IMR-90 (cell line): ENCODE results near the gene CPED1. TPM values are rescaled to one million over a fixed set of nuclear protein-coding genes. Genes with fewer than 3 reads are reported as not detected.

Experiments used
- ATAC-seq: fragments of 200-7000 bp; cut with Tn5 transposase; 2 replicates; pipeline ENCODE4 v1.9.1; 2020; ENCODE audit warnings: low read depth, mild to moderate bottlenecking, moderate library complexity
- BruUV-seq: library from RNA; stranded (reverse); fragments of 400-500 nt; replicated peaks from 2 replicates; lab custom pipeline; 2021; lab: Mats Ljungman, UMichigan
- CTCF ChIA-PET: fragments of 300-600 bp; formaldehyde crosslinking; extraction: SDS; loops from one replicate; lab custom pipeline; 2021; ENCODE audit warnings: antibody characterized with exemption; lab: Yijun Ruan, JAX
- POLR2A ChIA-PET: fragments of 300-600 bp; sonication (Branson Sonifier 250); formaldehyde crosslinking; loops from one replicate; lab custom pipeline; 2022; ENCODE audit warnings: antibody characterized with exemption; ENCODE audit not compliant: unreplicated experiment; lab: Charles Lee
- DNase-seq: peaks from one replicate; pipeline ENCODE4 v3.0.0; 2013
- H2AFZ ChIP-seq: replicated peaks from 2 replicates; pipeline ENCODE3; 2013; ENCODE audit warnings: low read length, mild to moderate bottlenecking; ENCODE audit not compliant: poor library complexity
- H2AK5ac ChIP-seq: 2 replicates; pipeline ENCODE4 v1.6.1; 2013; ENCODE audit warnings: low read depth, low read length, inconsistent platforms
- H2AK9ac ChIP-seq: replicated peaks from 2 replicates; pipeline ENCODE3; 2013; ENCODE audit warnings: mild to moderate bottlenecking, low read depth, low read length, moderate library complexity; ENCODE audit not compliant: poor library complexity
- H2BK120ac ChIP-seq: 2 replicates; pipeline ENCODE4 v1.6.1; 2013; ENCODE audit warnings: low read depth, low read length, inconsistent platforms
- H2BK15ac ChIP-seq: 3 replicates; pipeline ENCODE4 v1.6.1; 2013; ENCODE audit warnings: low read depth, low read length, inconsistent platforms
- H2BK20ac ChIP-seq: 2 replicates; pipeline ENCODE4 v1.6.1; 2013; ENCODE audit warnings: low read depth, mild to moderate bottlenecking, inconsistent platforms, low read length, moderate library complexity
- H2BK5ac ChIP-seq: 2 replicates; pipeline ENCODE4 v1.6.1; 2013; ENCODE audit warnings: mild to moderate bottlenecking, low read depth, low read length, inconsistent platforms; ENCODE audit not compliant: poor library complexity, severe bottlenecking
- H3K14ac ChIP-seq: replicated peaks from 2 replicates; pipeline ENCODE4 v1.6.1; 2013; ENCODE audit warnings: low read depth, low read length, inconsistent platforms
- H3K18ac ChIP-seq: 2 replicates; pipeline ENCODE4 v1.6.1; 2013; ENCODE audit warnings: low read depth, low read length, control low read depth
- H3K23ac ChIP-seq: 2 replicates; pipeline ENCODE4 v1.6.1; 2013; ENCODE audit warnings: low read depth, low read length, inconsistent platforms
- H3K27ac ChIP-seq: 2 replicates; pipeline ENCODE4 v1.5.1; 2013; ENCODE audit warnings: mild to moderate bottlenecking, control low read depth, low read length; ENCODE audit not compliant: insufficient read depth
- H3K27me3 ChIP-seq: 2 replicates; pipeline ENCODE4 v1.6.1; 2013; ENCODE audit warnings: low read length; ENCODE audit not compliant: control insufficient read depth, insufficient read depth
- H3K36me3 ChIP-seq: 2 replicates; pipeline ENCODE4 v1.6.1; 2013; ENCODE audit warnings: low read length, mixed read lengths; ENCODE audit not compliant: control insufficient read depth, insufficient read depth
- H3K4ac ChIP-seq: 2 replicates; pipeline ENCODE4 v1.6.1; 2013; ENCODE audit warnings: low read depth, low read length, inconsistent platforms
- H3K4me1 ChIP-seq: 2 replicates; pipeline ENCODE4 v1.6.1; 2013; ENCODE audit warnings: low read length, mixed read lengths; ENCODE audit not compliant: control insufficient read depth, insufficient read depth
- H3K4me2 ChIP-seq: 2 replicates; pipeline ENCODE4 v1.6.1; 2013; ENCODE audit warnings: low read depth, mild to moderate bottlenecking, control low read depth, low read length, moderate library complexity
- H3K4me3 ChIP-seq: 2 replicates; pipeline ENCODE4 v1.5.1; 2013; ENCODE audit warnings: low read depth, mild to moderate bottlenecking, control low read depth, low read length, moderate library complexity; ENCODE audit not compliant: insufficient read depth
- H3K56ac ChIP-seq: 2 replicates; pipeline ENCODE4 v1.6.1; 2013; ENCODE audit warnings: low read length, inconsistent platforms; ENCODE audit not compliant: insufficient read depth; ENCODE audit errors: extremely low read depth
- H3K79me1 ChIP-seq, 2 experiments: 2 replicates each; pipeline ENCODE4 v1.6.1; 2013; ENCODE audit warnings: low read length in 2 of 2, inconsistent platforms in 1 of 2, low read depth in 1 of 2
- H3K9ac ChIP-seq: 2 replicates; pipeline ENCODE4 v1.6.1; 2013; ENCODE audit warnings: low read depth, low read length, control low read depth
- H3K9me1 ChIP-seq: 2 replicates; pipeline ENCODE4 v1.6.1; 2013; ENCODE audit warnings: low read length, inconsistent platforms; ENCODE audit not compliant: insufficient read depth
- H3K9me3 ChIP-seq: 2 replicates; pipeline ENCODE4 v1.6.1; 2013; ENCODE audit warnings: low read length; ENCODE audit not compliant: control insufficient read depth, insufficient read depth
- H4K20me1 ChIP-seq: 2 replicates; pipeline ENCODE4 v1.6.1; 2013; ENCODE audit warnings: low read length, inconsistent platforms; ENCODE audit not compliant: insufficient read depth
- H4K5ac ChIP-seq: 2 replicates; pipeline ENCODE4 v1.6.1; 2013; ENCODE audit warnings: mild to moderate bottlenecking, low read depth, low read length, control low read depth
- H4K8ac ChIP-seq, 2 experiments: 2 replicates each; pipeline ENCODE4 v1.6.1; 2013; ENCODE audit warnings: low read depth in 2 of 2, low read length in 2 of 2, control low read depth in 1 of 2, inconsistent platforms in 1 of 2
- H4K91ac ChIP-seq: 2 replicates; pipeline ENCODE4 v1.6.1; 2013; ENCODE audit warnings: low read depth, low read length, inconsistent platforms; ENCODE audit not compliant: insufficient read depth
- CEBPB ChIP-seq: IDR thresholded peaks from 2 replicates; pipeline ENCODE4 v1.6.1; 2012; ENCODE audit warnings: low read depth, low read length, improper control_type of control experiment
- POLR2A ChIP-seq: IDR thresholded peaks from 2 replicates; pipeline ENCODE4 v1.6.1; 2012; ENCODE audit warnings: mild to moderate bottlenecking, low read depth, low read length
- WGBS, 2 experiments: methylation state at CpG; one replicate each; pipeline versions ENCODE4 v1.1.5 to v1.1.7; 2013; ENCODE audit warnings: missing lambda C conversion rate in 2 of 2; ENCODE audit not compliant: insufficient read length in 1 of 2; ENCODE audit errors: extremely low coverage in 2 of 2; 5-methylcytosine and 5-hydroxymethylcytosine counted together
- dilution Hi-C: fragments of 300-500 bp; cut with HindIII; formaldehyde crosslinking; loops from one replicate; pipeline ENCODE4 v1.14.3; 2018; ENCODE audit warnings: low sequenced_read_pairs; ENCODE audit not compliant: unreplicated experiment
- in situ Hi-C: fragments of 300-500 bp; cut with MboI; formaldehyde crosslinking; loops from 3 replicates; pipeline ENCODE4 v1.14.3; 2019; ENCODE audit warnings: low sequenced_read_pairs, inconsistent platforms, mixed read lengths
- intact Hi-C: fragments of 100-400 bp; cut with micrococcal nuclease; formaldehyde crosslinking; loops from 2 replicates; pipeline ENCODE4 v1.10.0; 2022
- polyA plus RNA-seq, 3 experiments: library from polyadenylated mRNA; depleted of rRNA; stranded (reverse); fragments of >200 nt; gene quantifications; 2 replicates each; pipeline ENCODE4 v1.2.3, GENCODE V29; 2012; ENCODE audit warnings: low replicate concordance in 1 of 3
- total RNA-seq: library from RNA; depleted of rRNA; stranded (reverse); fragments of >200 nt; gene quantifications from 2 replicates; pipeline ENCODE4 v1.2.3, GENCODE V29; 2012

CPED1 gene
- total and polyA plus RNA-seq, 2 of the 4 experiments (the other 2 are of a cell fraction), result 31.2 to 96.8 TPM

- Histone ChIP-seq H3K27ac (peak overlapping the region; percentile 80; the same call in 1 of the 2 replicates), H2BK20ac (peak overlapping the region; percentile 58), H3K4me1 (peaks cover 21% of the 10 kb centered on the region), H3K4me2 (peak overlapping the region; percentile 78; the same call in 1 of the 2 replicates), H3K4me3 (no peak overlapping the region), H4K8ac (peak overlapping the region; percentile 21 to 76; a peak in 3 of 4 replicates), H3K4ac (peak overlapping the region; percentile 44), H2AFZ (no peak overlapping the region), H2AK9ac (no peak overlapping the region), H4K5ac (peak overlapping the region; percentile 78; the same call in 1 of the 2 replicates), H2BK15ac (peak overlapping the region; percentile 63; the same call in 1 of the 3 replicates), H3K36me3 (no peaks in the 10 kb centered on the region), H4K91ac (peak overlapping the region; percentile 50), H3K9me3 (no peaks in the 10 kb centered on the region), H3K9me1 (peaks cover 10% of the 10 kb centered on the region), H4K20me1 (no peaks in the 10 kb centered on the region), H2BK120ac (peak overlapping the region; percentile 70), H3K56ac (peak overlapping the region; percentile 65), H3K14ac (peak overlapping the region; percentile 11), H3K23ac (peak overlapping the region; percentile 13; the same call in 1 of the 2 replicates), H2AK5ac (peak overlapping the region; percentile 2; the same call in 1 of the 2 replicates), H3K27me3 (no peaks in the 10 kb centered on the region), H3K18ac (peak overlapping the region; percentile 91; the same call in 1 of the 2 replicates), H3K9ac (no peak overlapping the region), H3K79me1 (peaks cover 16 to 39% of the 10 kb centered on the region in 2 experiments; a peak in 3 of 4 replicates), H2BK5ac (peak overlapping the region; percentile 99)
- TF ChIP-seq CEBPB (peak; percentile 40), POLR2A (no peak)
- ATAC-seq (no peak), DNase-seq (peak; percentile 44)
- intact Hi-C loops (loop anchor here (10.0 kb wide), 1 partner anchor 499 kb away; no protein-coding TSS in a partner anchor), in situ Hi-C loops (no loop called here), dilution Hi-C loops (loop anchor here (25.0 kb wide), 1 partner anchor 97 kb away; the partner anchor contains the start of gene CPED1)
- BruUV-seq, result no TSS peak
- POLR2A ChIA-PET, result interaction anchor here (0.5 to 3.6 kb wide), 2 partner anchors 95 to 104 kb away, joined by 3 to 26 read pairs; partner anchors contain the start of gene CPED1
- CTCF ChIA-PET, result interaction anchor here (1.5 to 6.1 kb wide), 3 partner anchors 8 to 95 kb away, joined by 3 to 46 read pairs (median 7); partner anchors contain the start of gene CPED1
- no CpG with 5 or more reads among the region's 2 CpGs for WGBS, 2 experiments
Observed at GRCh38 chr7:121084256-121084655, 95.7 kb downstream of the CPED1 start.
